ENCODE results near the gene FLNA.

FLNA gene

DNA sequence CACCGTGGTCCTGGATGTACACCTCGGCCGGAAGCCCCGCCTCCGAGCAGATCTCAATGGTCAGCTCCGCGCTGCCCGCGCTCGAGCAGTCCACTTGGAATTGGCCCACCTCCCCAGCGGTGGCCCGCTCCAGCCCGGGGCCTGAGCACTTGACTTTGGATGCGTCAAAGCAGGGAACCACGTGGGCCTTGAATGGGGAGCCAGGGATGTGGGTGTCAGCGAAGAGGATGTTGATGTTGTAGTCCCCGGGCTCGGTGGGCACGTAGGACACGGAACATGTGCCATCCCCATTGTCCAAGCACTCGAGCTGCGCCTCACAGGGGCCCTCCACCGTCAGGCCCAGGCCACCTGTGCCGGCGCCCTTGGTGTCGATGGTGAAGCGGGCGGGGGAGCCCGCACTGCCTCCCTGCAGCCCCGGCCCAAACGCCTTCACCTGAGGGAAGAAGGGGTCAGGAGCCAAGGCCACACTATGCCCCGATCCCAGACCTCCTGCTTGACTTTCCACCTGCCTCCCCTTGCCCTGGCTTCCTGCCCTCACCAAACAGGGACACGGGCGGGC lies 14.2 kb downstream of the FLNA start:
- H3K79me2 ChIP-seq: no peaks in the 10 kb centered on the region
- H3K4me3 ChIP-seq (ENCODE audit: low read depth, low read length): no peak overlapping the region
- no peaks in the 10 kb centered on the region for H3K4me1 ChIP-seq
- no peaks in the 10 kb centered on the region for H3K9me3 ChIP-seq (ENCODE audit: control insufficient read depth, low read length)
- H2AFZ ChIP-seq: no peak overlapping the region
- H3K27me3 ChIP-seq (ENCODE audit: control insufficient read depth, insufficient read depth, low read length): no peaks in the 10 kb centered on the region
- no peak overlapping the region for H3K4me2 ChIP-seq (ENCODE audit: low read length)
- H3K27ac ChIP-seq: no peak overlapping the region
- no peak overlapping the region for H3K9ac ChIP-seq
- TF ChIP-seq, protein P1, sequence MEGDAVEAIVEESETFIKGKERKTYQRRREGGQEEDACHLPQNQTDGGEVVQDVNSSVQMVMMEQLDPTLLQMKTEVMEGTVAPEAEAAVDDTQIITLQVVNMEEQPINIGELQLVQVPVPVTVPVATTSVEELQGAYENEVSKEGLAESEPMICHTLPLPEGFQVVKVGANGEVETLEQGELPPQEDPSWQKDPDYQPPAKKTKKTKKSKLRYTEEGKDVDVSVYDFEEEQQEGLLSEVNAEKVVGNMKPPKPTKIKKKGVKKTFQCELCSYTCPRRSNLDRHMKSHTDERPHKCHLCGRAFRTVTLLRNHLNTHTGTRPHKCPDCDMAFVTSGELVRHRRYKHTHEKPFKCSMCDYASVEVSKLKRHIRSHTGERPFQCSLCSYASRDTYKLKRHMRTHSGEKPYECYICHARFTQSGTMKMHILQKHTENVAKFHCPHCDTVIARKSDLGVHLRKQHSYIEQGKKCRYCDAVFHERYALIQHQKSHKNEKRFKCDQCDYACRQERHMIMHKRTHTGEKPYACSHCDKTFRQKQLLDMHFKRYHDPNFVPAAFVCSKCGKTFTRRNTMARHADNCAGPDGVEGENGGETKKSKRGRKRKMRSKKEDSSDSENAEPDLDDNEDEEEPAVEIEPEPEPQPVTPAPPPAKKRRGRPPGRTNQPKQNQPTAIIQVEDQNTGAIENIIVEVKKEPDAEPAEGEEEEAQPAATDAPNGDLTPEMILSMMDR (IDR thresholded peaks at IDR 0.05): no peak
- no peaks in the 10 kb centered on the region for H3K36me3 ChIP-seq (ENCODE audit: control insufficient read depth, insufficient read depth, low read length)

DNA sequence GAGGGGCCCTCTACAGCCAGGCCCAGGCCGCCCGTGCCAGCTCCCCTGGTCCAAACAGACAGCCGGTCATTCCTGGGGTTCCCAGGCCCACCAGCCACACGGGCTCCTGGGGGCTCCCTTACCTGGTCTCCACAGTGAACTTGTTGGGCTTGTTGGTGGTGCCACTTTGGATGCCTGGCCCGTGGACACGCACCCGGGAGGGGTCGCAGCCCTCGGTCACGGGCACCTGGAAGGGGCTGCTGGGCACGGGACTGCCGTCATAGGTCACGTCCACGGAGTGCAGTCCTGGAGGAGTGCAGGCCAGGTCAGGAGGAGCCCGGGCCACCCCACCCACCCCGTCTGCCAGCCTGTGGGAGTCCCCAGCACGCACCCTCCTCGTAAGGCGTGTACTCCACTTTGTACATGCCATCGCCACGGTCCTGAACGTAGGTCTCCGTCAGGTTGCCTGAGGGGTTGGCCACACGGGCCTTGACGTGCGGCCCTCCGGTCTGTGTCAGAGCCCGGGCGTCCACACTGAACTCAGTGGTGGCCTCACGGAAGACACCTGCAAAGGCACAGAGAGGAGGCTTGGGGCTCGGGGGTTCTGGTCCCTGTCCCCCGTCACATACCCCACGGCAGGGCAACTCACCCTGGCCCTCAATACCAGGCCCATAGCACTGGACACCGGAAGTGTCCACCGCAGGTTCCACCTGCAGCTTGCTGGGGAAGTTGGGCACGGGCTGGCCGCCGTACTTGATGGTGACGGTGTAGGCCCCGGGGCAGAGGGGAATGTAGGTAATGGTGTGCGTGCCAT lies 14.9 kb downstream of the FLNA start:
- Histone ChIP-seq H3K79me2 (no peaks in the 10 kb centered on the region), H3K9me3 (ENCODE audit: control insufficient read depth, low read length) (no peaks in the 10 kb centered on the region), H2AFZ (no peak overlapping the region), H3K9ac (no peak overlapping the region), H3K4me3 (ENCODE audit: low read depth, low read length) (no peak overlapping the region), H3K4me2 (ENCODE audit: low read length) (no peak overlapping the region), H3K4me1 (no peaks in the 10 kb centered on the region), H3K27me3 (ENCODE audit: control insufficient read depth, insufficient read depth, low read length) (no peaks in the 10 kb centered on the region), H3K36me3 (ENCODE audit: control insufficient read depth, insufficient read depth, low read length) (no peaks in the 10 kb centered on the region), H3K27ac (no peak overlapping the region)
- TF ChIP-seq, protein P1 (IDR thresholded peaks at IDR 0.05): no peak

GRCh38 chrX:154358829-154359228 lies 15.6 kb downstream of the FLNA start:
- no peaks in the 10 kb centered on the region for H3K36me3 ChIP-seq (ENCODE audit: control insufficient read depth, insufficient read depth, low read length)
- no peaks in the 10 kb centered on the region for H3K27me3 ChIP-seq (ENCODE audit: control insufficient read depth, insufficient read depth, low read length)
- no peak overlapping the region for H3K9ac ChIP-seq
- TF ChIP-seq, protein P1 (IDR thresholded peaks at IDR 0.05): no peak
- H2AFZ ChIP-seq: no peak overlapping the region
- no peak overlapping the region for H3K4me3 ChIP-seq (ENCODE audit: low read depth, low read length)
- no peak overlapping the region for H3K27ac ChIP-seq
- no peaks in the 10 kb centered on the region for H3K79me2 ChIP-seq
- H3K4me2 ChIP-seq (ENCODE audit: low read length): no peak overlapping the region
- H3K9me3 ChIP-seq (ENCODE audit: control insufficient read depth, low read length): no peaks in the 10 kb centered on the region
- no peaks in the 10 kb centered on the region for H3K4me1 ChIP-seq

- Histone ChIP-seq H3K27me3 (ENCODE audit: control insufficient read depth, insufficient read depth, low read length) (no peaks in the 10 kb centered on the region), H3K9ac (no peak overlapping the region), H3K36me3 (ENCODE audit: control insufficient read depth, insufficient read depth, low read length) (no peaks in the 10 kb centered on the region), H3K4me2 (ENCODE audit: low read length) (no peak overlapping the region), H3K4me3 (ENCODE audit: low read depth, low read length) (no peak overlapping the region), H3K9me3 (ENCODE audit: control insufficient read depth, low read length) (no peaks in the 10 kb centered on the region), H3K79me2 (no peaks in the 10 kb centered on the region), H2AFZ (no peak overlapping the region), H3K27ac (no peak overlapping the region), H3K4me1 (no peaks in the 10 kb centered on the region)
- TF ChIP-seq, protein P1 (IDR thresholded peaks at IDR 0.05): no peak
Observed at GRCh38 chrX:154358011-154358410, 16.4 kb downstream of the FLNA start.

- no peak overlapping the region for H3K4me3 ChIP-seq (ENCODE audit: low read depth, low read length)
- H3K4me1 ChIP-seq: no peaks in the 10 kb centered on the region
- no peak overlapping the region for H3K4me2 ChIP-seq (ENCODE audit: low read length)
- H3K9ac ChIP-seq: no peak overlapping the region
- H3K27me3 ChIP-seq (ENCODE audit: control insufficient read depth, insufficient read depth, low read length): no peaks in the 10 kb centered on the region
- H2AFZ ChIP-seq: no peak overlapping the region
- H3K27ac ChIP-seq: no peak overlapping the region
- no peaks in the 10 kb centered on the region for H3K36me3 ChIP-seq (ENCODE audit: control insufficient read depth, insufficient read depth, low read length)
- no peaks in the 10 kb centered on the region for H3K79me2 ChIP-seq
- H3K9me3 ChIP-seq (ENCODE audit: control insufficient read depth, low read length): no peaks in the 10 kb centered on the region
- TF ChIP-seq, protein P1 (IDR thresholded peaks at IDR 0.05): no peak
Observed at GRCh38 chrX:154357205-154357604, 17.2 kb downstream of the FLNA start.

Data from parathyroid adenoma (tissue), 2 donors.